NCI-H446 (cell line): ENCODE results near the gene IL25.
"Not testable (repeated sequence)": the region's sequence is repeated elsewhere in the genome, so short reads cannot be mapped to it uniquely, and the experiment has no call there.

ENCODE experiments used
- DNase-seq, 2 experiments: peaks; one replicate each; lab custom pipeline; 2025; lab: John Stamatoyannopoulos, UW

Gene IL25

DNA sequence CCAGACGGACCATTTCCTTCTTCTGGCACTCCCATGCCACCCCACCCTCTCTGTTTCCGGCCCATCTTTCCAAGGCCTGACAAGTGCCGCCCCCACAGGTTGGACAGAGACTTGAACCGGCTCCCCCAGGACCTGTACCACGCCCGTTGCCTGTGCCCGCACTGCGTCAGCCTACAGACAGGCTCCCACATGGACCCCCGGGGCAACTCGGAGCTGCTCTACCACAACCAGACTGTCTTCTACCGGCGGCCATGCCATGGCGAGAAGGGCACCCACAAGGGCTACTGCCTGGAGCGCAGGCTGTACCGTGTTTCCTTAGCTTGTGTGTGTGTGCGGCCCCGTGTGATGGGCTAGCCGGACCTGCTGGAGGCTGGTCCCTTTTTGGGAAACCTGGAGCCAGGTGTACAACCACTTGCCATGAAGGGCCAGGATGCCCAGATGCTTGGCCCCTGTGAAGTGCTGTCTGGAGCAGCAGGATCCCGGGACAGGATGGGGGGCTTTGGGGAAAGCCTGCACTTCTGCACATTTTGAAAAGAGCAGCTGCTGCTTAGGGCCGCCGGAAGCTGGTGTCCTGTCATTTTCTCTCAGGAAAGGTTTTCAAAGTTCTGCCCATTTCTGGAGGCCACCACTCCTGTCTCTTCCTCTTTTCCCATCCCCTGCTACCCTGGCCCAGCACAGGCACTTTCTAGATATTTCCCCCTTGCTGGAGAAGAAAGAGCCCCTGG, 3.1 kb downstream of the IL25 start:
- DNase-seq, result no peak

- DNase-seq, result no peak
Measured at GRCh38 chr14:23376482-23377197, 4.0 kb downstream of the IL25 start, which contains the start of gene CMTM5. CMTM5 (plus strand) TSS chr14:23377046; CDS start chr14:23377252, 206 bp downstream.

DNA sequence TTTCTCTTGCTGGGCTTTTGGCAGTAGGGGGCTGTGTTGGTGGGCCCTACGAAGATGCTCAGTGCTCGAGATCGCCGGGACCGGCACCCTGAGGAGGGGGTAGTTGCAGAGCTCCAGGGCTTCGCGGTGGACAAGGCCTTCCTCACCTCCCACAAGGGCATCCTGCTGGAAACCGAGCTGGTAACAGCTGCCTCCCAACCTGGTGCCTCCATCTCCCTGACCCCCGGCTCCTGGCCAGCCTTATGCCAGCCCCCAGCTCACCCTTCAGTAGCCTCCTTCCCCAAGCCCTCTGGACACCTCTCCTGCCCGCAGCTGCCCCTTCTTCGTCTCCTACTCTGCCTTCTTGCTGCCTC, 4.6 kb downstream of the IL25 start:
- no peak for DNase-seq

- DNase-seq, result no peak
Measured at GRCh38 chr14:23377573-23378563, 5.3 kb downstream of the IL25 start.

- no peak for DNase-seq
Measured at GRCh38 chr14:23378612-23379220, 6.1 kb downstream of the IL25 start.

DNA sequence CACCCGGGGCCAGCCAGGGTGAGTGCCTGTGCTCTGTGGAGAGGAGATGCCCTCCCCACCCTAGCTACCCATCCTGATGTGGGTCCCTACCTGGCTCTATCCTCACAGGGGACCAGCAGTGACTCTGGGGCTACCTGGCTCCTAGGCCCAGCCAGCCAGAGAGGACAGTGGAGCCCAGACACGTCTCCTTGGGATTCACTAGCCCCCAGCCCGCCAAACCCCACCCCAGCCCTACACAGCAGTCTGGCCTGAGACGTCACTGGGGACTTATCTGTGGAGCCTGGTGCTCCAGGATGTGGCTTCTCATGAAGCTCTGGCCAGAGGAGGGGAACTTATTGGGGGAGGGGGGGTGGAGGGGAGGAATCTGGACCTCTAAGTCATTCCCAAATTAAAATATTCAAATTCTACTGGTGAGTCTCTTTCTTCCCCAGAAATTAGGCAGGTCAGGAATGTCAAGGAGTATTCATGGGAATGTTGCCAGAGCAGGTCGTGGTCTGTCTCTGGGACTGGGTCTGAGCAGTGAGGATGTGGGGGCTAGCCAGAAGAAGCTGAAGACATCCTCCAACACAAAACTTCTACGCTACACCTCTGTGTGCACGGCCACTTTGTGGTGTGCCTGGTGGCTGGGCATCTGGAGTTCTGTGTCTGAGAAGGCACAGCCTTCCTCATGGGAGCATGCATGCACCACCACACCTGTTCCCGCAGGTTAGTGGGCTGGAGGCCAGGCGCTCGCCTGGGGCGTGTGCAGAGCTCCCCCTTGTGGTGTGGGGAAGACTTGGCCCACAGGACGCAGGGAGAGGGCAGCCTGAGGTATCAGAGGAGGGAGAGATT, 7.0 kb downstream of the IL25 start:
- DNase-seq, result peak; percentile 4 to 41

DNA sequence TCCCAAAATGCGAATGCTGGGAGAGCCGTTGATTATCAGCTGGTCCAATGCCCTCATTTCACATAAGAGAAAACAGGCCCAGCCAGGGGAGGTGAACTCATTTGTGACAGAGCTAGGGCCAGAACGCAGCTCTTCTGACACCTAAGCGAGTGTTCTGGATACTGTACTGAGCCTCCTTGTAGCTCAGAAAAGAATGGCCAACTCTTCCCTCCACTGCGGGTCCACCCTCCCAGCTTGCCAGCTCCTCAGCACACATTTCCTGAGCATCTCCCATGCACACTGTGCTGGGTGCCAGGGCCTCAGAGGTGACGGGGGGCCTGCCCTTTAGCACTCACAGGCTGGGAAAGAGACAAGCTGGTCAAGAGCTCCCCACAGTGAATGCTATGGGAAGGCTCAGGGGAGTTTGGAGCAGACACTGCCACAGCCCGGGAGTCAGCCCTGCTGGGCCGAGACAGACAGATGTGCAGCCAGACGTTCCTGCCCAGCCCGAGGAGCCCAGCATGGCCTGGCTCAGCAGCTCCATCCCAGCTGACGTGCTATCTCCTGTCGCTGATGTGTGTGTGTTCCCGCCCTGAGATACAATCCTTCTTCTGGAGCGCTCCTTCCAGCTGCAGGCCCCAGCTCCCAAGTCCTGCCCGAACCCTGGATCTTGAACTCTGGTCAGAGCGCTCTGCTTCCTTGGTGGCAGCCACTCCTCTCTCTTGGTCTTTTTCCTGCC, 7.7 kb downstream of the IL25 start:
- DNase-seq, result no peak

- no peak for DNase-seq
Measured at GRCh38 chr14:23380976-23381375, 8.4 kb downstream of the IL25 start.

GRCh38 chr14:23381871-23382270, 9.3 kb downstream of the IL25 start:
- DNase-seq, result no peak

GRCh38 chr14:23382276-23382675, 9.7 kb downstream of the IL25 start:
- no peak for DNase-seq

- DNase-seq, result no peak
Measured at GRCh38 chr14:23382731-23383440, 10.3 kb downstream of the IL25 start.

DNA sequence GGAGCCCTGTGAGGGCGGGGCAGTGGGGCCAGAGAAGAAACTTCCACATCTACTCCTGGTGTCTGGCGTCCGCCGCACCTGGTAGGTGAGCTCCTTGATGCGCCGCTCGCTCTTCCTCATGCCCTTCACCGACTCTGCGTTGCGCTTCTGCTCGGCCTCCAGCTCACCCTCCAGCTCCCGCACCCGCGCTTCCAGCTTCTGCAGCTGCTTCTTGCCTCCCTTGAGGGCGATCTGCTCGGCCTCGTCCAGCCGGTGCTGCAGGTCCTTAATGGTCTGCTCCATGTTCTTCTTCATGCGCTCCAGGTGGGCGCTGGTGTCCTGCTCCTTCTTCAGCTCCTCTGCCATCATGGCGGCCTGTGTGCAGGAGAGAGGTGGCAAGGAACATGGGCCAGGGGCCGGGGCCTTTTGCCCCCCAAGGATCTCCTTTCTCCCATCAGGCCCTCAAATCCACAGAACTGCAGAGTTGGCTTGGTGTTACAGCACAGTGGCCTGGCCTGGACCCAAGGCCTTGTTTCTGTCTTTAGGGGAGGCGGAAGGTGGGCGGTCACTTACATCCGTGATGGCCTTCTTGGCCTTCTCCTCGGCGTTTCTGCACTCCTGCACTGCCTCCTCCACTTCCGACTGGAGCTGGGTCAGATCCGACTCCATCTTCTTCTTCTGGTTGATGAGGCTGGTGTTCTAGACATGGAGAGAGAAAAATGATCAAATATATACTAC, 11.9 kb downstream of the IL25 start:
- no peak for DNase-seq

DNA sequence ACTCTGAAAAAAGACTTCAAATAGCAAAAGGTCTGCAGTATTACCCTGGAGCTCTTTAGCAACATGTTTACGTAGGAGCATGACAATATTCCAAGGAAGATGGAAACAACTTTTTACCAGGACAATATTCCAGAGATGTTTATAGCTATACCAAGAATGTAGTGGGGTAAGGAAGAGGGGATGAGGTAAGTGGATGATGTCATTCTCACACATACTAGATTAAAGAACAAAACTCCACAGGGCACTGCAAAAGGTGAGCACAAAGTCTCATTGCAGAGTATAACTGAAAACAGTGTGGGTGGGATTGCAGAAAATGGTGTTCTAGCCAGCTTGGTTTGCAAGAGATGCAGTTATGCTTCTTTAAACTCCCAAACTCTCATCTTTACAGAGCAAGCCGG, 12.6 kb downstream of the IL25 start:
- no peak for DNase-seq

- no peak for DNase-seq
Measured at GRCh38 chr14:23385642-23386265, 13.1 kb downstream of the IL25 start.

DNA sequence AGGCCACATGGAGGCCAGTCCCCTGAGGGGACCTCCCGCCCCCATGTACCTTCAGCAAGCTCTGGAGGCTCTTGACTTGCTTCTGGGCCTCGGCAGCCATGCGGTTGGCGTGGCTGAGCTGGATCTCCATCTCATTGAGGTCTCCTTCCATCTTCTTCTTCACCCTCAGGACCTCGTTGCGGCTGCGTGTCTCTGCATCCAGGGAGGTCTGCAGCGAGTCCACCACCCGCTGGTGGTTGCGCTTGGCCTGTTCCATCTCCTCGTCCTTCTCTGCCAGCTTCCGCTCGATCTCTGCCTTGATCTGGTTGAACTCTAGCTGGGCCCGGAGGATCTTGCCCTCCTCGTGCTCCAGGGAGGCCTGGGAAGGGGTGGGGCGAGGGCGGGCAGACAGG, 13.7 kb downstream of the IL25 start:
- DNase-seq, result not testable (repeated sequence)

DNA sequence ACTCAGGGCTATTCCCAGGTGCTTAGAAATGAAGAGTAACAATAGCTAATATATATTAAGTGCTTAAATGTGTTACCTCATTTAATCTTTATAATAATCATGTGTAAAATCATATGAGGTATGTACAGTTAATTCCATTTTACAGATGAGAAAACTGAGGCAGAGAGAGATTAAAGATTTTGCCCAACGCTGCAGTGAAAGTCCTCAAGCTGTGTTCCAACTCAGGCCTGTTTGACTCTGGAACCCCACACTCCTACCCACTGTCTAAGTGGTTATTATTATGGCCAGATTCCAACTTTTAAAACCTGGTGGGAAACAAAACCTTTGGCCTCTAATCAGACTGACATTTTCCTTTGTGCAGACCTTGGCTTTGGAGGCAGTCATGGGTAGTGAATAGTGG, 14.4 kb downstream of the IL25 start:
- DNase-seq, result no peak

GRCh38 chr14:23387916-23388882, 15.6 kb downstream of the IL25 start:
- DNase-seq, result no peak
